ENCODE results near the gene GLP2R.

GLP2R gene

DNA sequence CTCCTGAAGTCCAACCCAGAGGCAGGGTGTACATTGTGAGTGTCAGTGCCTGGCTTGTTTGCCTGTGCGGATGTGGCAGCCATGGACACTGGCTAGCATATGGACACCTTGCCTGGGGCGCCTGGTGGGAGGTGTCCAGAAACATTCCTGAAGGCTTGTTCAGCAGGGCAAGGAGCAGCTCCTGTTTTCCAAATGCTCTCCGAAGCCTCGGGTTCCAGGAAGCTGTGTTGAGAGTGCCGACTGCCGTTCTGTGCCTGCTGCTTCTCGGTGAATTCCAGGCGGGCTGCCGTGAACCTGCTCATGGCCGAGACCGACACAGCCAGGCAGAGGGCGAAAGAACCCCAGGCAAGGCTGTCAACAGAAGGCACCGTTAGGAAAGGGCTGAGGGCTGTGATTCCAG is 23.4 kb upstream of the GLP2R start (continued):
- TF ChIP-seq, protein P1, sequence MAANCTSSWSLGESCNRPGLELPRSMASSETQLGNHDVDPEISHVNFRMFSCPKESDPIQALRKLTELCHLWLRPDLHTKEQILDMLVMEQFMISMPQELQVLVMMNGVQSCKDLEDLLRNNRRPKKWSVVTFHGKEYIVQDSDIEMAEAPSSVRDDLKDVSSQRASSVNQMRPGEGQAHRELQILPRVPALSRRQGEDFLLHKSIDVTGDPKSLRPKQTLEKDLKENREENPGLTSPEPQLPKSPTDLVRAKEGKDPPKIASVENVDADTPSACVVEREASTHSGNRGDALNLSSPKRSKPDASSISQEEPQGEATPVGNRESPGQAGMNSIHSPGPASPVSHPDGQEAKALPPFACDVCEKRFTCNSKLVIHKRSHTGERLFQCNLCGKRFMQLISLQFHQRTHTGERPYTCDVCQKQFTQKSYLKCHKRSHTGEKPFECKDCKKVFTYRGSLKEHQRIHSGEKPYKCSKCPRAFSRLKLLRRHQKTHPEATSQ (tag by site-specific recombination; IDR thresholded peaks at IDR 0.05), result no peak
- TF ChIP-seq, protein P2, sequence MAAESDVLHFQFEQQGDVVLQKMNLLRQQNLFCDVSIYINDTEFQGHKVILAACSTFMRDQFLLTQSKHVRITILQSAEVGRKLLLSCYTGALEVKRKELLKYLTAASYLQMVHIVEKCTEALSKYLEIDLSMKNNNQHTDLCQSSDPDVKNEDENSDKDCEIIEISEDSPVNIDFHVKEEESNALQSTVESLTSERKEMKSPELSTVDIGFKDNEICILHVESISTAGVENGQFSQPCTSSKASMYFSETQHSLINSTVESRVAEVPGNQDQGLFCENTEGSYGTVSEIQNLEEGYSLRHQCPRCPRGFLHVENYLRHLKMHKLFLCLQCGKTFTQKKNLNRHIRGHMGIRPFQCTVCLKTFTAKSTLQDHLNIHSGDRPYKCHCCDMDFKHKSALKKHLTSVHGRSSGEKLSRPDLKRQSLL (tag by site-specific recombination; IDR thresholded peaks at IDR 0.05), result no peak
- TF ChIP-seq ZNF843 (tag by site-specific recombination; IDR thresholded peaks at IDR 0.05) (no peak), ZNF202 (tag by site-specific recombination; IDR thresholded peaks at IDR 0.05; ENCODE audit: borderline replicate concordance) (no peak), REPIN1 (tag by site-specific recombination; IDR thresholded peaks at IDR 0.05; ENCODE audit: low read depth) (no peak)

DNA sequence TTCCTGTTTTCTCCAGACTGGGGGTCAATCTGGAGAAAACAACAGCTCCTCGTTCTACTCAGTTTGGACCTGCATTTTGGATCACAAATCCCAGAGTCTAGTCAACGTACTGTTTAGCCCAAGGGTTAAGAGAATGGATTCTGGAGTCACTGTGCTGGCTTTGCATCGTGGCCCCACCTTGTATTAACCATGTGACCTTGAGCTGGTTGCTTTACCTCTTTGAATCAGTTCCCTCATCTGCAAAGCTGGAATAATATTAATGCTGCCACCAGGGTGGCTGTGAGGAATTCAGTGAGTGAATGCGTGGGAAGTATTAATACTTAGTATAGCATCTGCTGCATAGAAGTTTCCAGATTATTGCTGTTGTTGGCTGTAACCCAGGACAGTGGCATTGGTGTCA is 23.0 kb upstream of the GLP2R start:
- TF ChIP-seq BCL11A (tag by site-specific recombination; IDR thresholded peaks at IDR 0.05; ENCODE audit: low read depth) (no peak), REPIN1 (tag by site-specific recombination; IDR thresholded peaks at IDR 0.05; ENCODE audit: low read depth) (no peak), ZNF248 (tag by site-specific recombination; IDR thresholded peaks at IDR 0.05) (no peak), ZNF175 (tag by site-specific recombination; IDR thresholded peaks at IDR 0.05) (no peak), ZNF670 (tag by site-specific recombination; IDR thresholded peaks at IDR 0.05; ENCODE audit: low read depth) (no peak), KLF7 (tag by site-specific recombination; IDR thresholded peaks at IDR 0.05; ENCODE audit: borderline replicate concordance) (no peak), TCF7L2 (IDR thresholded peaks at IDR 0.05; ENCODE audit: borderline replicate concordance, low read depth, low read length) (no peak), ZNF394 (tag by site-specific recombination; IDR thresholded peaks at IDR 0.05; ENCODE audit: borderline replicate concordance) (no peak), ZNF426 (tag by site-specific recombination; IDR thresholded peaks at IDR 0.05) (no peak), ZSCAN16 (tag by site-specific recombination; IDR thresholded peaks at IDR 0.05) (no peak)
- no peak overlapping the region for H3K4me3 ChIP-seq (ENCODE audit: low read depth, low read length)
- ChIA-PET CTCF (interaction anchor here (0.6 to 1.9 kb wide), 10 partner anchors 9 to 479 kb away, joined by 3 to 6 read pairs (median 4); partner anchors contain the start of gene DHRS7C), POLR2A (interaction anchor here (1.7 to 1.9 kb wide), 2 partner anchors 27 to 36 kb away, joined by 3 to 5 read pairs; no protein-coding TSS in a partner anchor)
- H3K36me3 ChIP-seq (ENCODE audit: control insufficient read depth in 2 of 2, insufficient read depth in 1 of 2, low read length in 2 of 2), result no peaks in the 10 kb centered on the region
- no peak overlapping the region for H3K27ac ChIP-seq (ENCODE audit: extremely low read depth, low read depth, low read length)
- H3K9me3 ChIP-seq (ENCODE audit: control insufficient read depth, insufficient read depth, low read depth, low read length), result peaks cover 2% of the 10 kb centered on the region
- H3K4me1 ChIP-seq (ENCODE audit: control insufficient read depth, insufficient read depth, low read length), result 0 out of 2 replicates have a peak, but pooled peaks cover 2% of the 10 kb centered on the region

DNA sequence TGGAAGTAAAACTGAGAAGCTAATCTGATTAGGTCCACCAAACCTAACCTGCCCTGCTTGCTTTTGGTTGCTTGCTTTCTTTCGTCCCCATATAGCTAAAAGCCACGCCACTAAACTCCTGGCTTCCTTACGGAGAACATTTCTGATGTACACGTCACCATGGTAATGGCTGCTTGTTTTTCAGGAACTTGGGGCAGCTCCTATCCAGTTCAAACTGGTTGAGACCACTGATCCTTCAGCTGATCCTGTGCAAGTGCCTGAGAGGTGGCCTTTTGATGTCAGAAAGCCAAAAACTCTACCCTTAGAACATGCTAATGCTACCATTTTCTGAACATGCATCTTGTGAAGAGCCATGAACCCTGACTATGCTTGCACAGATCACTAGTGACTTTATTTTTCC is 20.0 kb upstream of the GLP2R start:
- no peak overlapping the region for H3K27ac ChIP-seq (ENCODE audit: extremely low read depth, low read depth, low read length)
- ChIA-PET CTCF (interaction anchor here (1.3 kb wide), 1 partner anchor 84 kb away, joined by 4 read pairs; no protein-coding TSS in a partner anchor), POLR2A (no interaction called here)
- H3K4me3 ChIP-seq (ENCODE audit: low read depth, low read length), result no peak overlapping the region
- peaks cover 2% of the 10 kb centered on the region for H3K9me3 ChIP-seq (ENCODE audit: control insufficient read depth, insufficient read depth, low read depth, low read length)
- no peaks in the 10 kb centered on the region for H3K36me3 ChIP-seq (ENCODE audit: control insufficient read depth in 2 of 2, insufficient read depth in 1 of 2, low read length in 2 of 2)
- 0 out of 2 replicates have a peak, but pooled peaks cover 2% of the 10 kb centered on the region for H3K4me1 ChIP-seq (ENCODE audit: control insufficient read depth, insufficient read depth, low read length)
- TF ChIP-seq ZNF23 (tag by site-specific recombination; IDR thresholded peaks at IDR 0.05; ENCODE audit: borderline replicate concordance) (no peak), ZEB2 (tag by site-specific recombination; IDR thresholded peaks at IDR 0.05) (no peak), ZNF248 (tag by site-specific recombination; IDR thresholded peaks at IDR 0.05) (no peak), ZNF76 (tag by site-specific recombination; IDR thresholded peaks at IDR 0.05; ENCODE audit: borderline replicate concordance, low read depth) (no peak), YY2 (tag by site-specific recombination; IDR thresholded peaks at IDR 0.05) (no peak), TRIM28 (IDR thresholded peaks at IDR 0.05; ENCODE audit: borderline replicate concordance, low read length) (no peak)
- TF ChIP-seq, protein P3, sequence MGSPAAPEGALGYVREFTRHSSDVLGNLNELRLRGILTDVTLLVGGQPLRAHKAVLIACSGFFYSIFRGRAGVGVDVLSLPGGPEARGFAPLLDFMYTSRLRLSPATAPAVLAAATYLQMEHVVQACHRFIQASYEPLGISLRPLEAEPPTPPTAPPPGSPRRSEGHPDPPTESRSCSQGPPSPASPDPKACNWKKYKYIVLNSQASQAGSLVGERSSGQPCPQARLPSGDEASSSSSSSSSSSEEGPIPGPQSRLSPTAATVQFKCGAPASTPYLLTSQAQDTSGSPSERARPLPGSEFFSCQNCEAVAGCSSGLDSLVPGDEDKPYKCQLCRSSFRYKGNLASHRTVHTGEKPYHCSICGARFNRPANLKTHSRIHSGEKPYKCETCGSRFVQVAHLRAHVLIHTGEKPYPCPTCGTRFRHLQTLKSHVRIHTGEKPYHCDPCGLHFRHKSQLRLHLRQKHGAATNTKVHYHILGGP (tag by site-specific recombination; IDR thresholded peaks at IDR 0.05), result no peak
- TF ChIP-seq, protein P4, sequence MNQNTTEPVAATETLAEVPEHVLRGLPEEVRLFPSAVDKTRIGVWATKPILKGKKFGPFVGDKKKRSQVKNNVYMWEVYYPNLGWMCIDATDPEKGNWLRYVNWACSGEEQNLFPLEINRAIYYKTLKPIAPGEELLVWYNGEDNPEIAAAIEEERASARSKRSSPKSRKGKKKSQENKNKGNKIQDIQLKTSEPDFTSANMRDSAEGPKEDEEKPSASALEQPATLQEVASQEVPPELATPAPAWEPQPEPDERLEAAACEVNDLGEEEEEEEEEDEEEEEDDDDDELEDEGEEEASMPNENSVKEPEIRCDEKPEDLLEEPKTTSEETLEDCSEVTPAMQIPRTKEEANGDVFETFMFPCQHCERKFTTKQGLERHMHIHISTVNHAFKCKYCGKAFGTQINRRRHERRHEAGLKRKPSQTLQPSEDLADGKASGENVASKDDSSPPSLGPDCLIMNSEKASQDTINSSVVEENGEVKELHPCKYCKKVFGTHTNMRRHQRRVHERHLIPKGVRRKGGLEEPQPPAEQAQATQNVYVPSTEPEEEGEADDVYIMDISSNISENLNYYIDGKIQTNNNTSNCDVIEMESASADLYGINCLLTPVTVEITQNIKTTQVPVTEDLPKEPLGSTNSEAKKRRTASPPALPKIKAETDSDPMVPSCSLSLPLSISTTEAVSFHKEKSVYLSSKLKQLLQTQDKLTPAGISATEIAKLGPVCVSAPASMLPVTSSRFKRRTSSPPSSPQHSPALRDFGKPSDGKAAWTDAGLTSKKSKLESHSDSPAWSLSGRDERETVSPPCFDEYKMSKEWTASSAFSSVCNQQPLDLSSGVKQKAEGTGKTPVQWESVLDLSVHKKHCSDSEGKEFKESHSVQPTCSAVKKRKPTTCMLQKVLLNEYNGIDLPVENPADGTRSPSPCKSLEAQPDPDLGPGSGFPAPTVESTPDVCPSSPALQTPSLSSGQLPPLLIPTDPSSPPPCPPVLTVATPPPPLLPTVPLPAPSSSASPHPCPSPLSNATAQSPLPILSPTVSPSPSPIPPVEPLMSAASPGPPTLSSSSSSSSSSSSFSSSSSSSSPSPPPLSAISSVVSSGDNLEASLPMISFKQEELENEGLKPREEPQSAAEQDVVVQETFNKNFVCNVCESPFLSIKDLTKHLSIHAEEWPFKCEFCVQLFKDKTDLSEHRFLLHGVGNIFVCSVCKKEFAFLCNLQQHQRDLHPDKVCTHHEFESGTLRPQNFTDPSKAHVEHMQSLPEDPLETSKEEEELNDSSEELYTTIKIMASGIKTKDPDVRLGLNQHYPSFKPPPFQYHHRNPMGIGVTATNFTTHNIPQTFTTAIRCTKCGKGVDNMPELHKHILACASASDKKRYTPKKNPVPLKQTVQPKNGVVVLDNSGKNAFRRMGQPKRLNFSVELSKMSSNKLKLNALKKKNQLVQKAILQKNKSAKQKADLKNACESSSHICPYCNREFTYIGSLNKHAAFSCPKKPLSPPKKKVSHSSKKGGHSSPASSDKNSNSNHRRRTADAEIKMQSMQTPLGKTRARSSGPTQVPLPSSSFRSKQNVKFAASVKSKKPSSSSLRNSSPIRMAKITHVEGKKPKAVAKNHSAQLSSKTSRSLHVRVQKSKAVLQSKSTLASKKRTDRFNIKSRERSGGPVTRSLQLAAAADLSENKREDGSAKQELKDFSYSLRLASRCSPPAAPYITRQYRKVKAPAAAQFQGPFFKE (tag by site-specific recombination; IDR thresholded peaks at IDR 0.05; ENCODE audit: borderline replicate concordance), result no peak
- TF ChIP-seq, protein P5, sequence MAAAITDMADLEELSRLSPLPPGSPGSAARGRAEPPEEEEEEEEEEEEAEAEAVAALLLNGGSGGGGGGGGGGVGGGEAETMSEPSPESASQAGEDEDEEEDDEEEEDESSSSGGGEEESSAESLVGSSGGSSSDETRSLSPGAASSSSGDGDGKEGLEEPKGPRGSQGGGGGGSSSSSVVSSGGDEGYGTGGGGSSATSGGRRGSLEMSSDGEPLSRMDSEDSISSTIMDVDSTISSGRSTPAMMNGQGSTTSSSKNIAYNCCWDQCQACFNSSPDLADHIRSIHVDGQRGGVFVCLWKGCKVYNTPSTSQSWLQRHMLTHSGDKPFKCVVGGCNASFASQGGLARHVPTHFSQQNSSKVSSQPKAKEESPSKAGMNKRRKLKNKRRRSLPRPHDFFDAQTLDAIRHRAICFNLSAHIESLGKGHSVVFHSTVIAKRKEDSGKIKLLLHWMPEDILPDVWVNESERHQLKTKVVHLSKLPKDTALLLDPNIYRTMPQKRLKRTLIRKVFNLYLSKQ (tag by site-specific recombination; IDR thresholded peaks at IDR 0.05; ENCODE audit: borderline replicate concordance), result no peak
